GM13977 (cell line): ENCODE results near the gene NDUFA3.
"Not testable (repeated sequence)": the region's sequence is repeated elsewhere in the genome, so short reads cannot be mapped to it uniquely, and the experiment has no call there.

Experiments
- DNase-seq: peaks from one replicate; pipeline ENCODE4 v3.0.0; 2012; ENCODE audit warnings: low spot score
- CTCF ChIP-seq: IDR thresholded peaks from 2 replicates; pipeline ENCODE4 v1.5.1; 2012; ENCODE audit warnings: mild to moderate bottlenecking, control low read depth; ENCODE audit not compliant: insufficient read depth; ENCODE audit errors: extremely low read depth, missing control alignments
- in situ Hi-C: fragments of 300-500 bp; cut with MboI; formaldehyde crosslinking; loops from one replicate; pipeline ENCODE4 v1.12.0; 2022; ENCODE audit warnings: low sequenced_read_pairs, low pct_unique_long_range_greater_than_20kb, mixed read lengths, inconsistent platforms; ENCODE audit not compliant: unreplicated experiment

NDUFA3 gene

GRCh38 chr19:54077334-54077733 lies 25.3 kb upstream of the NDUFA3 start:
- DNase-seq, result peak; percentile 1
- in situ Hi-C loops, result no loop called here
- no peak for TF ChIP-seq CTCF

GRCh38 chr19:54081032-54081431 lies 21.6 kb upstream of the NDUFA3 start, which contains the start of gene TARM1:
Gene TARM1 (minus strand): TSS chr19:54081365. CDS start chr19:54081340, 25 bp downstream.
- in situ Hi-C loops, result no loop called here
- no peak for TF ChIP-seq CTCF
- no peak for DNase-seq

GRCh38 chr19:54084410-54084809 lies 18.2 kb upstream of the NDUFA3 start:
- DNase-seq, result no peak
- in situ Hi-C loops, result no loop called here
- no peak for TF ChIP-seq CTCF

GRCh38 chr19:54094426-54095000 lies 8.1 kb upstream of the NDUFA3 start:
- no peak for TF ChIP-seq CTCF
- in situ Hi-C loops, result no loop called here
- no peak for DNase-seq

- TF ChIP-seq CTCF, result no peak
- DNase-seq, result no peak
- in situ Hi-C loops, result no loop called here
These were observed 7.4 kb upstream of the NDUFA3 start for GRCh38 chr19:54095136-54095858.

- peak; percentile 64 for DNase-seq
- in situ Hi-C loops, result not testable (repeated sequence)
These were observed 6.6 kb upstream of the NDUFA3 start for GRCh38 chr19:54095859-54096616.
